ENCODE measurements around the gene KRI1. TPM values are rescaled to one million over a fixed set of nuclear protein-coding genes. Genes with fewer than 3 reads are reported as not detected.

KRI1 gene
- total RNA-seq, 4 donors from 2014 or later, result 9.0 to 152 (median 27.6) TPM

- Histone ChIP-seq H3K4me3 (no peak overlapping the region), H3K27ac (no peak overlapping the region), H3K36me3 (no peaks in the 10 kb centered on the region), H3K4me1 (peaks cover 0 to 7% of the 10 kb centered on the region in 2 donors), H3K9me3 (no peaks in the 10 kb centered on the region), H3K27me3 (peaks cover 9 to 21% of the 10 kb centered on the region in 2 donors)
- intact Hi-C loops (cut with DNase I; ENCODE audit: low total_unique reads), result no loop called here
- TF ChIP-seq POLR2A (IDR thresholded peaks at IDR 0.05), result no peak
- TF ChIP-seq CTCF (IDR thresholded peaks at IDR 0.05), result no peak
- no peak for DNase-seq
Measured at GRCh38 chr19:10518444-10519361, 47.1 kb downstream of the KRI1 start.

DNA sequence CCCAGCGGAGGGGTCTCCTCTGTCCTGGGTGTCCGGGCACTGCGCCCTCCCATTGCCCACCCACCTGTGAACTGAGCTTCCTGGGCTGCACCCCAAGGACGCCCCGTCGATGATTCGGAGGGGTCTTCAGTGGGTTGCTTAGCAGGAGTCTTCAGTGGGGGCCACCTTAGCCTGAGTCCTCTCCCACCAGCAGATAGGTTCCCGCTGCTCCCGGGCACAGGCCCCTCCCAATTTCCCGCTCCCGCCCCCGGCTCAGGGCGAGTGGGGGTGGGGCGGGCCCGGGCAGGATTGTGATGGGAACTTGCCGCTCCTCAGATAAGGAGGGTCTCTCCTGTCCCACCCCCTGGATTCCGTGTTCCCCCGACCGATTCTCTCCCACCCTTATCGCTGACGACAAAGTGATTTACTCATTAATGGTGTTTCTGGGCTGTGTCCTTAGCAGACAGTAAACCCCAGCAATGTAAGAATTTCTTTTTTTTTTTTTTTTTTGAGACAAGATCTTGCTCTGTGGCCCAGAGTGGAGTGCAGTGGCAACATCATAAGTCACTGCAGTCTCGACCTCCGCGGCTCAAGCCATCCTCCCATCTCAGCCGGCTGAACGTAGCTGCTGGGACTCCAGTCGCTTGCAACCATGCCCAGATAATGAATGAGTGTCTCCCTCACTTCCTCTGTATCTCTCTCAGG lies 47.9 kb downstream of the KRI1 start:
- Histone ChIP-seq H3K27me3 (peaks cover 9 to 26% of the 10 kb centered on the region in 2 donors), H3K4me1 (peaks cover 0 to 7% of the 10 kb centered on the region in 2 donors), H3K9me3 (no peaks in the 10 kb centered on the region), H3K4me3 (no peak overlapping the region), H3K36me3 (no peaks in the 10 kb centered on the region), H3K27ac (no peak overlapping the region)
- TF ChIP-seq CTCF (IDR thresholded peaks at IDR 0.05) (no peak), POLR2A (IDR thresholded peaks at IDR 0.05) (no peak)
- DNase-seq, result no peak
- intact Hi-C loops (cut with DNase I; ENCODE audit: low total_unique reads), result no loop called here

- intact Hi-C loops (cut with DNase I; ENCODE audit: low total_unique reads), result no loop called here
- peaks cover 9 to 26% of the 10 kb centered on the region in 2 donors for H3K27me3 ChIP-seq
- DNase-seq, result no peak
Measured at GRCh38 chr19:10517361-10517759, 48.5 kb downstream of the KRI1 start, which contains the start of gene S1PR5. TSS of gene S1PR5 (minus strand) at chr19:10517447. CDS start at chr19:10515011, 2,436 bp downstream.

GRCh38 chr19:10516671-10517286 lies 49.0 kb downstream of the KRI1 start:
- Histone ChIP-seq H3K27me3 (peaks cover 9 to 26% of the 10 kb centered on the region in 2 donors), H3K27ac (no peak overlapping the region), H3K4me3 (no peak overlapping the region), H3K4me1 (peaks cover 0 to 7% of the 10 kb centered on the region in 2 donors), H3K9me3 (no peaks in the 10 kb centered on the region), H3K36me3 (no peaks in the 10 kb centered on the region)
- no peak for DNase-seq
- TF ChIP-seq POLR2A (IDR thresholded peaks at IDR 0.05) (no peak), CTCF (IDR thresholded peaks at IDR 0.05) (no peak)
- intact Hi-C loops (cut with DNase I; ENCODE audit: low total_unique reads), result no loop called here

More at GRCh38 chr19:10517361-10517759, 48.5 kb downstream of the KRI1 start, which contains the start of gene S1PR5:
- Histone ChIP-seq H3K4me3 (no peak within 1 kb of the TSS), H3K4me1 (peaks cover 0 to 7% of the 10 kb centered on the region in 2 donors), H3K9me3 (no peaks in the 10 kb centered on the region), H3K27ac (no peak within 1 kb of the TSS), H3K36me3 (no peaks in the 10 kb centered on the region)
- no peak for TF ChIP-seq POLR2A (IDR thresholded peaks at IDR 0.05)
- TF ChIP-seq CTCF (IDR thresholded peaks at IDR 0.05), result no peak
